ENCODE measurements around the gene LFNG. TPM values are rescaled to one million over a fixed set of nuclear protein-coding genes. Genes with fewer than 3 reads are reported as not detected.

Gene LFNG
- total RNA-seq, 1 experiment from 2014 or later = 21.3 TPM

DNA sequence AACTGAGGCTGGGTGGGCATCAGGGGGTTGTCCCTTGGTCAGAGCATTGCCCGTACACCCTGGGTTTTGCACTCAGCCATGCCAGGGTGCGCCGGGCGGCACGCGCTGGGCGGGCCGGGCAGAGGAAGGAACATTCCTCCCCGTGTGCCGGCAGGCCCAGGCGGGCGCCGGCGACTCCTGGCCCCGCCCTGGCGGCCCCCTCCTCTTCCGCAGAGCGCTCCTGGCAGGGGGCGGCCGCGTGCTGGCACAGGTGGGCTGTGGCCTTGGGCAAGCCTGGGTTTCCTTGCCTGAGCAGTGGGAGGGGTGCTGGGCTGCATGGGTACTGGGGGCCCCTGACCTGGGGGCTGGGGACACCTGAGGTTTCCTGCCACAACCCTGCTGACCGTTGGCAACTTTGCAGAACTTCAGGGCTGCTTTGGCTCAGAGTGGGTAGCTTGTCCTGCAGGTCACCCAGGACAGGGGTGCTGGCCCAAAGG lies 3.9 kb downstream of the LFNG start:
- ChIA-PET POLR2A (ENCODE audit: unreplicated experiment) (interaction anchor here (0.5 to 0.7 kb wide), 5 partner anchors 40 to 989 kb away, joined by 3 to 14 read pairs (median 3); no protein-coding TSS in a partner anchor), CTCF (interaction anchor here (0.5 to 0.6 kb wide), 2 partner anchors 54 to 957 kb away, joined by 7 to 9 read pairs; no protein-coding TSS in a partner anchor)
- H3K36me3 ChIP-seq (ENCODE audit: low read depth) = no peaks in the 10 kb centered on the region
- peaks cover 13% of the 10 kb centered on the region for H3K79me2 ChIP-seq (ENCODE audit: low read depth)
- peak overlapping the region; percentile 37; the same call in 1 of the 2 replicates for H3K4me3 ChIP-seq
- peak; percentile 52 to 88 for DNase-seq
- no peaks in the 10 kb centered on the region for H3K9me3 ChIP-seq (ENCODE audit: insufficient read depth, low read depth)
- peaks cover 82% of the 10 kb centered on the region for H3K4me1 ChIP-seq (replicated peaks; ENCODE audit: insufficient read depth)
- no peaks in the 10 kb centered on the region for H3K27me3 ChIP-seq (ENCODE audit: insufficient read depth, low read depth)
- no peaks in the 10 kb centered on the region for H3K9me2 ChIP-seq (ENCODE audit: insufficient read depth)
- H3F3A ChIP-seq (ENCODE audit: insufficient read depth, low read depth) = peaks cover 48% of the 10 kb centered on the region
- peak overlapping the region; percentile 75 for H3K27ac ChIP-seq
- H3K4me2 ChIP-seq = peak overlapping the region; percentile 77
- no peak overlapping the region for H2AFZ ChIP-seq
- BruUV-seq (replicated peaks) = no TSS peak
- TF ChIP-seq, protein P1, sequence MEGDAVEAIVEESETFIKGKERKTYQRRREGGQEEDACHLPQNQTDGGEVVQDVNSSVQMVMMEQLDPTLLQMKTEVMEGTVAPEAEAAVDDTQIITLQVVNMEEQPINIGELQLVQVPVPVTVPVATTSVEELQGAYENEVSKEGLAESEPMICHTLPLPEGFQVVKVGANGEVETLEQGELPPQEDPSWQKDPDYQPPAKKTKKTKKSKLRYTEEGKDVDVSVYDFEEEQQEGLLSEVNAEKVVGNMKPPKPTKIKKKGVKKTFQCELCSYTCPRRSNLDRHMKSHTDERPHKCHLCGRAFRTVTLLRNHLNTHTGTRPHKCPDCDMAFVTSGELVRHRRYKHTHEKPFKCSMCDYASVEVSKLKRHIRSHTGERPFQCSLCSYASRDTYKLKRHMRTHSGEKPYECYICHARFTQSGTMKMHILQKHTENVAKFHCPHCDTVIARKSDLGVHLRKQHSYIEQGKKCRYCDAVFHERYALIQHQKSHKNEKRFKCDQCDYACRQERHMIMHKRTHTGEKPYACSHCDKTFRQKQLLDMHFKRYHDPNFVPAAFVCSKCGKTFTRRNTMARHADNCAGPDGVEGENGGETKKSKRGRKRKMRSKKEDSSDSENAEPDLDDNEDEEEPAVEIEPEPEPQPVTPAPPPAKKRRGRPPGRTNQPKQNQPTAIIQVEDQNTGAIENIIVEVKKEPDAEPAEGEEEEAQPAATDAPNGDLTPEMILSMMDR (conservative IDR thresholded peaks at IDR 0.05) = no peak
- TF ChIP-seq EZH2 (IDR thresholded peaks at IDR 0.05; ENCODE audit: low read depth) = no peak
- H4K20me1 ChIP-seq (ENCODE audit: insufficient read depth) = no peaks in the 10 kb centered on the region
- intact Hi-C loops (cut with micrococcal nuclease; ENCODE audit: unreplicated experiment) = loop anchor here (2.0 to 10.0 kb wide), 5 partner anchors 46 to 989 kb away; partner anchors contain the start of genes GRIFIN, MAFK, SNX8 and TTYH3

DNA sequence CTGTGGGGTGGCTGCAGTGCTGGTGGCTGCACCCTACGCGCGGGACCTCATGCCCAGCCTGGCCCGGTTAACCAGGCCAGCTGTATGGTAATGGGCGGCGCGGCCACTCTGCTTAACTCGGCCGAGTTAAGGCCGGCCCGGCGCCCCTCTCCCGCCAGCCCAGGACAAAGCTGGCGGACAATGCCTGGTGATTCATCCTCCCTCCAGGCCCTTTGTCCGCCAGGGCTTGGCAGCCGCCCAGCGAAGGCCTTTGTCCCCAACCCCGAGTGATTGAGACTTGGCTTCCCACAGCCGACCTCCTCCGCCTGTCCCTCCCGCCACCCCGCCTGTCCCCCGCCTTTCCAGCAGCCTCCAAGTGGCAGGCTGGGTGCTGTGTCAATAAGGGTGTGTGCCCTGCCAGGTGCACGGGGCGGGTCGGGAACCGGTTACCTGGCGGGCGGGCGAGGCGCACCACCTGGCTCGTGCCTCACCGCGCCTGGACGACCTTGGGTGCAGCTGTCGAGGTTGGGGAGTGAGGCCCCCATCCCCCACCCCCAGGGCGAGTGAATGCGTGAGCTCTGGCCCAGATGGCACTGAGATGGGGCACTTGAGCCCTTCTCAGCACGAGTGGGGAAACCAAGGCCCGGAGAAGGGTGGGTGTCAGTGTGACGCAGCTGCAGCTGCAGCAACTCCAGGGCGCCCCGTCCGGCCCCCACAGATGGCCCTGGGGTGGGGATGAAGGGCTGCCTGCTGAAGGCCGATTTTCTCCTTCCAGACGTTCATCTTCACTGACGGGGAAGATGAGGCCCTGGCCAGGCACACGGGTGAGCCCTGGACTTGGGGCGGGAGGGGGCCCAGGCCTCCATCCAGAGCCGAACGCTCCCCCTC lies 4.6 kb downstream of the LFNG start:
- ChIA-PET POLR2A (ENCODE audit: unreplicated experiment) (interaction anchor here (0.5 to 0.7 kb wide), 6 partner anchors 41 to 990 kb away, joined by 3 to 14 read pairs (median 3); no protein-coding TSS in a partner anchor), CTCF (interaction anchor here (0.6 kb wide), 1 partner anchor 957 kb away, joined by 7 read pairs; no protein-coding TSS in a partner anchor)
- BruUV-seq (replicated peaks) = no TSS peak
- Histone ChIP-seq H3K4me2 (peak overlapping the region; percentile 77), H3K9me3 (ENCODE audit: insufficient read depth, low read depth) (no peaks in the 10 kb centered on the region), H3K27ac (peak overlapping the region; percentile 75), H3K27me3 (ENCODE audit: insufficient read depth, low read depth) (no peaks in the 10 kb centered on the region), H2AFZ (no peak overlapping the region), H3F3A (ENCODE audit: insufficient read depth, low read depth) (peaks cover 55% of the 10 kb centered on the region), H3K79me2 (ENCODE audit: low read depth) (peaks cover 13% of the 10 kb centered on the region), H4K20me1 (ENCODE audit: insufficient read depth) (no peaks in the 10 kb centered on the region), H3K4me3 (peak overlapping the region; percentile 37; the same call in 1 of the 2 replicates), H3K36me3 (ENCODE audit: low read depth) (no peaks in the 10 kb centered on the region), H3K9me2 (ENCODE audit: insufficient read depth) (no peaks in the 10 kb centered on the region), H3K4me1 (replicated peaks; ENCODE audit: insufficient read depth) (peaks cover 89% of the 10 kb centered on the region)
- TF ChIP-seq, protein P1 (conservative IDR thresholded peaks at IDR 0.05) = no peak
- TF ChIP-seq EZH2 (IDR thresholded peaks at IDR 0.05; ENCODE audit: low read depth) = no peak
- intact Hi-C loops (cut with micrococcal nuclease; ENCODE audit: unreplicated experiment) = loop anchor here (2.0 to 10.0 kb wide), 6 partner anchors 47 to 989 kb away; partner anchors contain the start of genes GRIFIN, MAFK, SNX8 and TTYH3
- peak; percentile 97 to 99 for DNase-seq

GRCh38 chr7:2524808-2525657 lies 5.5 kb downstream of the LFNG start:
- H3K27ac ChIP-seq = no peak overlapping the region

More at GRCh38 chr7:2524808-2525657, 5.5 kb downstream of the LFNG start:
- CTCF ChIA-PET = no interaction called here
- H3K4me1 ChIP-seq (replicated peaks; ENCODE audit: insufficient read depth) = peaks cover 97% of the 10 kb centered on the region
- no peak overlapping the region for H3K4me3 ChIP-seq
- TF ChIP-seq, protein P1 (conservative IDR thresholded peaks at IDR 0.05) = no peak
- no peak for TF ChIP-seq EZH2 (IDR thresholded peaks at IDR 0.05; ENCODE audit: low read depth)
- H3K9me3 ChIP-seq (ENCODE audit: insufficient read depth, low read depth) = no peaks in the 10 kb centered on the region
- H3K9me2 ChIP-seq (ENCODE audit: insufficient read depth) = no peaks in the 10 kb centered on the region
- H4K20me1 ChIP-seq (ENCODE audit: insufficient read depth) = no peaks in the 10 kb centered on the region
- peaks cover 13% of the 10 kb centered on the region for H3K79me2 ChIP-seq (ENCODE audit: low read depth)
- intact Hi-C loops (cut with micrococcal nuclease; ENCODE audit: unreplicated experiment) = loop anchor here (2.0 to 10.0 kb wide), 5 partner anchors 48 to 990 kb away; partner anchors contain the start of genes GRIFIN, MAFK and SNX8
- peak overlapping the region; percentile 77 for H3K4me2 ChIP-seq
- H2AFZ ChIP-seq = no peak overlapping the region
- peaks cover 61% of the 10 kb centered on the region for H3F3A ChIP-seq (ENCODE audit: insufficient read depth, low read depth)
- H3K27me3 ChIP-seq (ENCODE audit: insufficient read depth, low read depth) = no peaks in the 10 kb centered on the region
- H3K36me3 ChIP-seq (ENCODE audit: low read depth) = no peaks in the 10 kb centered on the region
- DNase-seq = no peak
- POLR2A ChIA-PET (ENCODE audit: unreplicated experiment) = interaction anchor here (0.6 kb wide), 1 partner anchor 255 kb away, joined by 29 read pairs; no protein-coding TSS in a partner anchor
- no TSS peak for BruUV-seq (replicated peaks)
